Gastrocnemius medialis (tissue), 4 donors: ENCODE results near the gene SLC1A3. TPM values are rescaled to one million over a fixed set of nuclear protein-coding genes. Genes with fewer than 3 reads are reported as not detected.

Experiments used
- ATAC-seq, 2 donors: fragments of 150-250 bp; one replicate each; pipeline ENCODE4 v1.9.1; 2016
- DNase-seq, 2 donors: peaks; one replicate each; pipeline ENCODE4 v3.0.0-alpha.2; 2019
- H3K27ac ChIP-seq, 4 donors: fragments of 200-600 bp; sonication (generic); 1 replicate in 1 of 4; 2 replicates in 3 of 4; pipeline ENCODE4 v1.5.1; 2016 to 2018; ENCODE audit warnings: mild to moderate bottlenecking in 2 of 4, moderate library complexity in 1 of 4
- H3K27me3 ChIP-seq, 3 donors: fragments of 200-600 bp; sonication (generic) in 2 of 3; 1 replicate in 1 of 3; 2 replicates in 2 of 3; pipeline versions ENCODE4 v1.5.1 to v1.6.0; 2016 to 2019; ENCODE audit warnings: mild to moderate bottlenecking in 1 of 3, moderate library complexity in 1 of 3
- H3K36me3 ChIP-seq, 2 donors: fragments of 200-600 bp; sonication (generic) in 1 of 2; one replicate each; pipeline ENCODE4 v1.5.1; 2017 to 2018
- H3K4me1 ChIP-seq, 2 donors: fragments of 200-600 bp; sonication (generic) in 1 of 2; one replicate each; pipeline ENCODE4 v1.5.1; 2016 to 2017; ENCODE audit warnings: mild to moderate bottlenecking in 2 of 2
- H3K4me3 ChIP-seq, 4 donors: fragments of 200-600 bp; sonication (generic) in 3 of 4; 1 replicate in 1 of 4; 2 replicates in 3 of 4; pipeline ENCODE4 v1.5.1; 2016 to 2019; ENCODE audit warnings: mild to moderate bottlenecking in 2 of 4
- H3K9me3 ChIP-seq, 3 donors: fragments of 200-600 bp; sonication (generic) in 2 of 3; 1 replicate in 1 of 3; 2 replicates in 2 of 3; pipeline ENCODE4 v1.5.1; 2016 to 2019
- CTCF ChIP-seq, 5 experiments: fragments of 450-650 bp in 3 of 5; fragments of 200-600 bp in 2 of 5; sonication (generic) in 2 of 5; IDR thresholded peaks in 4 of 5; conservative IDR thresholded peaks in 1 of 5; 1 replicate in 4 of 5; 2 replicates in 1 of 5; pipeline ENCODE4 v1.5.1; 2016 to 2019; ENCODE audit warnings: antibody characterized with exemption in 5 of 5, mild to moderate bottlenecking in 3 of 5, moderate library complexity in 3 of 5
- POLR2A ChIP-seq, 2 donors: fragments of 450-650 bp; IDR thresholded peaks; one replicate each; pipeline ENCODE4 v1.6.1; 2017; ENCODE audit warnings: antibody characterized with exemption in 2 of 2, mild to moderate bottlenecking in 2 of 2, moderate library complexity in 2 of 2
- in situ Hi-C, 4 donors: fragments of 200-750 bp; cut with MboI; loops; one replicate each; pipeline versions ENCODE4 v1.15.0 to v1.8.0; 2017; ENCODE audit warnings: low sequenced_read_pairs in 4 of 4
- intact Hi-C: fragments of 100-400 bp; cut with DNase I; formaldehyde crosslinking; loops from one replicate; pipeline ENCODE4 v1.15.1; 2023; ENCODE audit warnings: low total_unique reads
- total RNA-seq, 4 donors: library from RNA; depleted of rRNA; stranded (reverse); fragments of >200 nt; gene quantifications; one replicate each; pipeline versions ENCODE4 v1.1.0 to v1.2.3, GENCODE V29; 2016

Gene SLC1A3
- total RNA-seq, 4 donors from 2014 or later, result 5.3 to 69.4 (median 17.4) TPM

GRCh38 chr5:36637101-36637500, 30.7 kb downstream of the SLC1A3 start:
- intact Hi-C loops (no loop called here), in situ Hi-C loops (no loop called here)
- no peak for DNase-seq
- Histone ChIP-seq H3K9me3 (no peaks in the 10 kb centered on the region), H3K27me3 (no peaks in the 10 kb centered on the region), H3K36me3 (no peaks in the 10 kb centered on the region), H3K27ac (no peak overlapping the region), H3K4me3 (no peak overlapping the region), H3K4me1 (no peaks in the 10 kb centered on the region)
- no peak for TF ChIP-seq CTCF (IDR thresholded peaks at IDR 0.05 in 4 of 5, conservative IDR thresholded peaks at IDR 0.05 in 1 of 5)
- ATAC-seq, result no peak

GRCh38 chr5:36637516-36637915, 31.1 kb downstream of the SLC1A3 start:
- Histone ChIP-seq H3K4me3 (no peak overlapping the region), H3K36me3 (no peaks in the 10 kb centered on the region), H3K27ac (no peak overlapping the region), H3K27me3 (no peaks in the 10 kb centered on the region), H3K4me1 (no peaks in the 10 kb centered on the region), H3K9me3 (no peaks in the 10 kb centered on the region)
- intact Hi-C loops (no loop called here), in situ Hi-C loops (no loop called here)
- TF ChIP-seq CTCF (IDR thresholded peaks at IDR 0.05 in 4 of 5, conservative IDR thresholded peaks at IDR 0.05 in 1 of 5) (no peak), POLR2A (IDR thresholded peaks at IDR 0.05) (no peak)
- no peak for ATAC-seq
- DNase-seq, result no peak

GRCh38 chr5:36638056-36638455, 31.6 kb downstream of the SLC1A3 start:
- Histone ChIP-seq H3K4me1 (no peaks in the 10 kb centered on the region), H3K27me3 (no peaks in the 10 kb centered on the region), H3K27ac (no peak overlapping the region), H3K36me3 (no peaks in the 10 kb centered on the region), H3K9me3 (no peaks in the 10 kb centered on the region), H3K4me3 (no peak overlapping the region)
- TF ChIP-seq POLR2A (IDR thresholded peaks at IDR 0.05) (no peak), CTCF (IDR thresholded peaks at IDR 0.05 in 4 of 5, conservative IDR thresholded peaks at IDR 0.05 in 1 of 5) (no peak)
- DNase-seq (no peak), ATAC-seq (no peak)
- intact Hi-C loops, result no loop called here
- in situ Hi-C loops, result no loop called here

GRCh38 chr5:36640949-36641348, 34.5 kb downstream of the SLC1A3 start:
- Histone ChIP-seq H3K4me1 (no peaks in the 10 kb centered on the region), H3K36me3 (no peaks in the 10 kb centered on the region), H3K9me3 (no peaks in the 10 kb centered on the region), H3K27ac (no peak overlapping the region), H3K27me3 (no peaks in the 10 kb centered on the region), H3K4me3 (no peak overlapping the region)
- TF ChIP-seq CTCF (IDR thresholded peaks at IDR 0.05 in 4 of 5, conservative IDR thresholded peaks at IDR 0.05 in 1 of 5) (no peak), POLR2A (IDR thresholded peaks at IDR 0.05) (no peak)
- intact Hi-C loops (no loop called here), in situ Hi-C loops (no loop called here)
- DNase-seq, result no peak
- no peak for ATAC-seq

GRCh38 chr5:36641431-36641830, 35.0 kb downstream of the SLC1A3 start:
- H3K4me3 ChIP-seq, result no peak overlapping the region
- H3K4me1 ChIP-seq, result no peaks in the 10 kb centered on the region
- H3K27me3 ChIP-seq, result no peaks in the 10 kb centered on the region
- TF ChIP-seq CTCF (IDR thresholded peaks at IDR 0.05 in 4 of 5, conservative IDR thresholded peaks at IDR 0.05 in 1 of 5) (no peak), POLR2A (IDR thresholded peaks at IDR 0.05) (no peak)
- H3K36me3 ChIP-seq, result no peaks in the 10 kb centered on the region
- intact Hi-C loops, result no loop called here
- in situ Hi-C loops, result no loop called here
- no peaks in the 10 kb centered on the region for H3K9me3 ChIP-seq
- DNase-seq (no peak), ATAC-seq (no peak)
- no peak overlapping the region for H3K27ac ChIP-seq
